Heart left ventricle (tissue), 13 donors: Measurements from ENCODE around the gene KRT80.

Experiments used
- CTCF ChIP-seq, 12 donors: fragments of 200-600 bp; sonication (generic) in 4 of 12; IDR thresholded peaks; one replicate each; pipeline versions ENCODE4 v1.5.0 to v1.8.0; 2018 to 2022; ENCODE audit warnings: antibody characterized with exemption in 12 of 12, mild to moderate bottlenecking in 5 of 12
- POLR2A ChIP-seq, 2 donors: fragments of 450-650 bp; IDR thresholded peaks; one replicate each; pipeline ENCODE4 v1.6.1; 2017; ENCODE audit warnings: antibody characterized with exemption in 2 of 2, mild to moderate bottlenecking in 2 of 2, moderate library complexity in 2 of 2
- donor health status: ischemic (EF 13 %, LVEDD 7.1; RV severe dilation, severe dysfunction).
- donor health status: DM: no; HTN: yes; CAD: no.
- donor health status: DM: no; HTN: no; CAD: no.
- donor health status: ischemic (EF 25% LVEDD 6.9; RV normal size, moderate dysfunction).
- donor health status: ischemic (EF 25% LVEDD 5.7; RV mildly dilated, moderate dysfunction).
- donor health status: ischemic (EF 35%, LVEDD 5.7; RV mildly dilated, moderate dysfunction).
- donor health status: nonischemic (EF 11% LVEDD 7.7; RV severe dilation, severe dysfunction).
- donor health status: DM: yes; HTN: yes; CAD: no.
- donor health status: PGD.
- donor health status: ischemic (EF 29% LVEDD 5.4; RV normal size, mild dysfunction).
- donor health status: nonischemic (EF 23%, LVEDD 6.1; RV moderate dilation, normal function).

GRCh38 chr12:52167526-52167925, 24.3 kb downstream of the KRT80 start:
- TF ChIP-seq CTCF (IDR thresholded peaks at IDR 0.05) (no peak), POLR2A (IDR thresholded peaks at IDR 0.05) (no peak)
